ENCODE data around the gene AP1S2.

GRCh38 chrX:15864023-15864422 lies 9.4 kb upstream of the AP1S2 start:
- TF ChIP-seq POLR2AphosphoS5 (IDR thresholded peaks at IDR 0.05; ENCODE audit: low read depth, low read length) (no peak), POLR2A (IDR thresholded peaks at IDR 0.05; ENCODE audit: low read depth, low read length) (no peak), SPI1 (IDR thresholded peaks at IDR 0.05; ENCODE audit: low read depth, low read length) (no peak)
